NCI-H524 treated with DMSO at 0.1 percent for 48 hours (cell line): Measurements from ENCODE around the gene CCDC69.
"Not testable (repeated sequence)": the region's sequence is repeated elsewhere in the genome, so short reads cannot be mapped to it uniquely, and the experiment has no call there.

Source experiments
- DNase-seq: peaks from one replicate; lab custom pipeline; 2025; lab: John Stamatoyannopoulos, UW

Gene CCDC69

DNA sequence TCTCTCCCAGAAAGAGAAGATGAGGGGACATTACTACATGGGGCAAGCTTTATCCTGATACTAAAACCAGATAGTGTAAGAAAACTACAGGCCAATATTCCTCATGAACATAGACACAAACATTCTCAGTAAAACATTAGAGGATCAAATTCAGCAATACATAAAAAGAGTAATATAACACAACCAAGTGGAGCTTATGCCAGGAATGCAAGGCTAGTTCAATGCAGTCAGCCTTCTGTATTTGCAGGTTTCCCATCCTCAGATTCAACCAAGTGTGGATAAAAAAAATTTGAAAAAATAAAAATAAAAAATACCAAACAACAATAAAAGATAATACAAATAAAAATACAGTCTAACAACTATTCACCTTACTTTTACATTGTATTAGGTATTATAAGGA, 31.3 kb downstream of the CCDC69 start:
- DNase-seq, result no peak

DNA sequence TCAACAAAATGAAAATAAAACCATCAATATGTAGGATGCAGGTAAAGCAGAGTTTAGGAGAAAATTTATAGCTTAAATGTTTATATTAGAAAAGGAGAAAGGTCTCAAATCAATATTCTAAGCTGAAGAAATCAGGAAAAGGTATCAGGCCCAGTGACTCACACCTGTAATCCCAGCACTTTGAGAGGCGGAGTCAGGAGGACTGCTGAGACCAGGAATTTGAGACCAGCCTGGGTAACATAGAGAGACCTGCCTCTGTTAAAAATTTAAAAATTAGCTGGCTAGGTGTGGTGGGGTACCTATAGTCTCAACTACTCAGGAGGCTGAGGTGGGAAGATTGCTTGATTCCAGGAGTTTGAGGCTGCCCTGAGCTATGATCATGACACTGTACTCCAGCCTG, 32.2 kb downstream of the CCDC69 start:
- DNase-seq, result no peak

DNA sequence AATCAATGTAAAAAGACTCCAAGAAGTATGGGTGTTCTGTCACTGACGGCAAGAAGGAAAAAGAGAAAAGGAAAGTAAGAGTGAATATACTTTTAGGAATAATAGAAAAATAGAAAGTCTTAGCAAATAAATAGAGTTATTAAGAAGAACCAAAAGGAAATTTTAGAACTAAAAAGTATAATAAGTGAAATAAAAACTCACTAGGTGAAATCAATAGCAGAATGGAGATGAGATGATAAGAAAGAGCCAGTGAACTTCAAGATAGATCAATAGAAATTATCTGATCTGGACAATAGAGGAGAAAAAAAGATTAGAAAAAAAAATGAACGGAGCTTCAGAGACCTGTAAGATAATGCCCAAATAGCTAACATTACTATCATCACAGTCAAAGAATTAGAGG, 34.7 kb downstream of the CCDC69 start:
- no peak for DNase-seq

DNA sequence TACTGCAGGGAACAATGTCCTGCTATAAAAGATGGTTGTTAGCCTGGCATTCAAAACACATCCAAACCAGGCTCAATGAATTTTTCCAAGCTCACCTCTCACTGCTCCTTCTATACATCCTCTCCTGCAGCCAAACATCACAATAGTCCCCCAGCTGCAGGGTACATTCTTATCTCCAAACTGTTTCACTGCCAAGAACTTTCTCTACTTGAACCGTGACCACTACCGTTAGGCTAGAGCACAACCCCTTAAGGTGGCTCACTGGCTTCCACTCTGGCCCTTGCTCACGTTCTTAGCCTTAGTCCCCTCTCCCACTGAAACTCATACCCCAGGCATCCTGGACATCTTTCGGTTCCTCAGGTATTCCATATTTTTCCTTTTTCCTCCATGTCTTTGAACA, 37.4 kb downstream of the CCDC69 start:
- no peak for DNase-seq

DNA sequence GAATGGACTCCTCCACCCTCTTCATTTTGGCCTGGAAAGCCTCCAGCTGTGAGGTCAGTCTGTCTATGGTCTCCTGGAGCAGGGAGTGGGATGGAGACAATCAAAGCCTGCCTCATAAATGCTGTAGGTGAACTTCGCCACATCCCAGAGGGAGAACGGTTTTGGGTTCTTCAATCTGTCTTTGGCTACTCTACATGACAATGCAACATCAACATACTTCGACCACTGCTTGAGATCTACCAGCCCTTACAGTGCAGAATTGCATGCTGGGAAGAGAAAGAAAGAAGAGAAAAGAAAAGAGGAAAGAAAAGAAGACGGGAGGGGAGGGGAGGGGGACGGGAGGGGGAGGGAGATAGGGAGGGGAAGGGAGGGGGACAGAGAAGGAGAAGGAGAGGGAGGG, 37.8 kb downstream of the CCDC69 start:
- DNase-seq, result no peak

DNA sequence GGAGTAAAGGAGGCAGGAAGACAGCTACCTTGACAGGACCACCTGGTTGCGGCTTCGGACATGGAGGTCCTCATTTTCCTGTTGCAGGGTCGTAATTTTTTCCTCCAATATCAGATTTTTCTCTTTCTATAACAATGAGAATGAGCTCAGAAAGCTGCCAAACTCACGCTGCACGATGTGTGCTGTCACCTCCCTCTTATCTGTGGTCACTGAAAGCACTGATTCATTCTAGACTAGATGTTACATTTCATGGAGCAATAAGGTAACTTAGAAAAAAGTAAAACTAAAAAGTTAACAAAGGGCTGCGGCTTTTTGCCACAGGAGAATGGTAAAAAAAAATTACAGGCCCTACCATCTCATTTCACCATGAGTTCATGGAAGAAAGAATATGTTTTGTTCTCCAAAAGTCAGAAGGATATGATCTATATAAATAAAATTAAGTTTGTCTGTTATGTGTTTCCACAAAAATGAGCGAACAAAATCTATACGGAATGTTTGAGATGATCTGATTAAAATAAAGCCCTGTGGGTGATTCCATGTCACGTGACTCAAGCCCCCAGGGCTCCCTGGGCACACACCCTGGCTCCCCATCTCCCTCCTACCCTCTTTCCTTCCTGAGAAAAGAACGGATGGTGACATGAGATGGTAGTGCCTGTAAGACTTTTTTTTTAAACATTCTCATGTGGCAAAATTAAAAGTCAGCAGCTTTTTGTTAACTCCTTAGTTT, 39.4 kb downstream of the CCDC69 start:
- DNase-seq, result no peak

DNA sequence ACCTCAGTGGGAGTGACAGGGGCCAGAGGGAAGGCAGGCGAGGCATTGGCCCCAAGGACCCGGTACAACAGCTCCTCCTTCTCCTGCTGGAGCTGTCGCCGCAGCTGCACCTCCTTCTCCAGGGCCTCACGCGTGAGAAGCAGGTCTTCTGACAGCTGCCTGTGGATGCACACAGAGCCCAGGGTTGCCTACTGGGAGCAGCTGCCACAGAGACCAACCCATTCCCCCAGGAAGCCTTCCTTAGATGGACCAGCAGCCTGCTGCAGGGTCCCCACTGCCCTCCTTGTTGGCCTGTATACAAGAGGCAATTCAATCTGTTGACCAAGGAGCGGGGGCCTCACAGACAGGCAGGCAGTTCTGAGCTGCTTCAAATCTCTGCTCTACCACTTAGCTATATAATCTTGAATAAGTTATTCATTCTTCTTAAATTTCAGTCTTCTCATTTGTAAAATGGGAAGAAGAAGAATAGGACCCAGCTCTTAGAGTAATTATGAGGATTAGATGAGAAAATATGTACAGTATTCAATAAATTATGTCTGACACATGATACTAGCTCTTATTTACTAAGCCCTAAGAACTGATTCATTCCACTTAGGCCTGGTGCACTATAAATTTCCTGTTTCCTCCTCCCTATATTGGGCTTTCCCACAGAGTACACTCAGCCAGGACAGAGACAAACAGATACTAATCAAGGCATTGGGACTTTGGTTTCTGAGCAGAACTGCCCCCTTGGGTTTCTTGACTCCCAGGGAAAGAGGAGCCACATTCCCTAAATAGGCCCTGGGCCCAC, 40.2 kb downstream of the CCDC69 start:
- DNase-seq, result no peak

DNA sequence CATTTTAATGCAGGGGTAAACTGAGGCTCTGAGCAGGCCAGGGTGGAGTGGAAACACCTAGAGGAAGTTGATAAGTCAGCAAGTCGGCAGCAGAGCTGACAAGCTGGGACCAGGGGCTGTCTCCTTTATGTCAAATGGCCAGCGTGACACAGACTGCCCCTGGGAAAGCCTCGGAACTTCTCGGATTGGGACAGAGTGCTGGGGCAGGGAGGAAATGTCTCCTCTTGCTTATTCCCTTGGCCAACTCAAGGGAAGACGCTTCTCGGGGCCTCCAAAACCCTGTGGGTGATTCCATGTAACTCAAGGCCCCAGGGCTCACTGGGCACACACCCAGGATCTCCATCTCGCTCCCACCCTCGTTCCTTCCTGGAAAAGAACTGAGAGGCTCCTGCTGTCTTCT, 40.9 kb downstream of the CCDC69 start:
- DNase-seq, result no peak

DNA sequence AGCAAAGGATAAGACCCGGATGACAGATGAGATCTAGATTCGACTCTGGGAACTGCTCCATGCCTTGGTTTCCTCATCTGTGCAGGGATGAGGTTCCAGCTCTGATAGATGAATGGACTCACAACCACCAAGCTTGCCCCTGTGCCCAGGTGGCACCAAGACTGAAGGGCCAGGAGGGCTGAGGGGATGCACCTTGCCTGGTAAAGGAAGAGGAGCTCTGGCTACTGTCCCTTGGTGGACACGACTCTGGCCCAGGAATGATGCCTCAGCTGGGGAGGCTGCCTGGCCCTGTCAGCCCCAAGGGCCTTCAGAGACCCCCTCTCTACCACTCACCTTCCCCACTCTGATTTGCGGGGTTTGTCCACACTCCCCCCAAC, 41.4 kb downstream of the CCDC69 start:
- no peak for DNase-seq

DNA sequence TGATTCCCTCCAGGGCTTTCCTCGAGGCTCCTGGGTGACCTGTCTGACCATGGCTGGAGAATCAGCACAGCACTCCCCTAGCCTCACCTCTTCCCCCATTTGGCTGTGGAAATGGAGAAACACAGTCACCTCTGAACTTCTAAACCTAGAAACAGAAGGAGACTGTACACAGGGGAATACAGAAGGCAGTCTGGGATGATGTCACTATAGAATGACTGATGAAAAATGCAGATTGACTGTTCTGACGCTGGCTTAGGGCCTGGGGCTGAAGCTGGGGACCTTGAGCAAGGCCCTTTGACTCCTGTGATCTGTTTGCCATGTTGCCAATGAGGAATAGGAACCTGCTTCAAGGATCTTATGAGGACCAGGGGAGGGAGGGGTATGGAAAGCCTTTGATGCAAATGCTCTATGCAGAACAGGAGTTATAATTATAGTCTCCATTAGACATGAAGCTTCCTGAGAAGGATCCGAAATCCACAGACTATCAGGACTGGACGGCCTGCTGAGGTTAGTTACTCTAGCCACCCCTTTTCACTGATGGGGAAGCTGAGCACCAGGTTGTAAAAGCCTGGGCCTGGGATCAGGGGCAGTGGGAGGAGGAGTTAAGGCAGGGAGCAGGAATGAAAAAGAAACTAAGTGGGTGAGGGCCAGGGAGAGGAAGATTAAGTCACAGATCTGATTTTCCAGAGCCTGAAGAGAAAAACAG, 41.9 kb downstream of the CCDC69 start:
- DNase-seq, result no peak

DNA sequence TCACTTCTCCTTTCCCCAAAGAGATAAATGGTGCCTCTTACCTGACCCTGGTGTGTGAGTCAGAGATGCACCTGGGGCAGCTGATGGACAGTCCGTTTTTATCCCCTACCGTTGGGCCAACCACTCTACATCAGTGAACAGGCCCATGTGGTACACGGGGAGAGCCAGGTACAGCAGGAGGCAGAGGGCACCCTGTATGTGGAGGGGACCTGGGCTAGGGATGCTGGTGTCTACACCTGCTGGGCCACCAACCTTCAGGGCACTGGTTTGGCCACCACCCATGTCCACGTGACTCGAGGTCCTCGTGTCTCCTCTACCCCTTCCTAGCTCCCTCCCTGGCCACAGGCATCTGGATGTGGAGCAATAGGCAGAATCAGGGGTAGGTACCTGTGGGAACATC, 43.6 kb downstream of the CCDC69 start:
- no peak for DNase-seq

DNA sequence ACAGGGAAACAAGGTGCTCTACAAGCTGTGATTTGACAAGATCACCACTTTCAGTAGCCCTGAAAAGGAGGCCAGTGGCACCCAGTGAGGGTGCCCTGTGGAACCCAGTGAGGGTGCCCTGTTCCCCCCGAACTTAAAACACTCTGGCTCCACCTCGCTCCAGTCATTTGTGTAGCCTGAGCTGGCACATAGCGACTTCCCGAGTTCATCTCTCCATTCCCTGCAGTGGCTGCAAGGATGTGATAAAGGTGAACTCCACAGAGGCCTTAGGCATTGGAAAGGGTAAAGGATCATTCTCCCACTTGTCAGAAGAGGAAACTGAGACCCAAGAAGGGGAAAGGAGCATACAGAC, 44.4 kb downstream of the CCDC69 start:
- DNase-seq, result no peak

DNA sequence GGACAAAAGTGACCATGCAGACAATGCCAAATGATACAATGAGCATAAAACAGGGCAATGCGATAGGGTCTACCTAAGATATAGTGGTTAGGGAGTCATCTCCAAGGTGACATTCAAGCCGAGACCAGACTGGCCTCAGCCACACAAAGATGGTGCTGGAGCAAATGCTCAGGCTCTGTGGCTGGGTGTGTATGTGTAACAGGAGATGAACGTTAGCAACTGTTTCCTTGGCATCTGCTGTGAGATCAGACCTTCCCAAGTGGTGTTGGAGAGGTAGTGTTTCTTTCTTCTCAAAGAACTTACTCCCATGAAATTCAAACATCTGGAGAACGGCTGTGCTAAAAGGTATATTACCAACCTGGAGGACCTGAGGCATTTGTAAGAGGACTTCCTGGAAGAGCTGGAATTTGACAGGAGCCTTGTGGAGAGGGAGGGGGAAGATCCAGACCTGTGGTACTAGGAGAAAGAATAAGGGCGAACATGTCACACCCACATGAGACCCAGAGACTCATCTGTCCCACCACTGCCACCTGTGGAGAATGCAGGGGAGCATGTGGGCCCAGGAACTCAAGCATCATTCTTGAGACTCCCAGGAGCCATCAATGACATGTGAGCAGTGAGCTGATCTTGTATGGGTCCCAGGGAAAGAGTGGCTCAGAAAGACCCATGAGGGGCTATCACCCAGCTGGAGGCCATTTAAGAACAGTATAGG, 45.0 kb downstream of the CCDC69 start:
- no peak for DNase-seq

DNA sequence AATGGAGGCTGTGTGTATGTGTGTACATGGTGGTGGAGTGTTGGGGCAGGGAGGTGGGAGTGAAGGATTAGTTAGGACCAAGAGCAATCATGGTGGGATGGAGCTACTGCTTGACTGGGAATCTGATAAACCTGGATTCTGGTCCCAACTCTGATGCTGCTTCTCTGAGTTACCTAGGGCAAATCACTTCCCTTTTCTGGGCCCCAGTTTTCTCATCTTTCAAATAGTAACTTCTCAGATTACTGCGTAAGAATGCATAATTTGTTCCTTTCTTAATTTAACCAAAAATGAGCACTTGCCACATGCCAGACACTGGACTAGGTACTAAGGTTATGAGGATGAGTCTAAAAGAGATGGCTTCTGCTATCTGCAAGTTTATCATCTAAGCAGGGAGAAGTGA, 45.5 kb downstream of the CCDC69 start:
- DNase-seq, result no peak

DNA sequence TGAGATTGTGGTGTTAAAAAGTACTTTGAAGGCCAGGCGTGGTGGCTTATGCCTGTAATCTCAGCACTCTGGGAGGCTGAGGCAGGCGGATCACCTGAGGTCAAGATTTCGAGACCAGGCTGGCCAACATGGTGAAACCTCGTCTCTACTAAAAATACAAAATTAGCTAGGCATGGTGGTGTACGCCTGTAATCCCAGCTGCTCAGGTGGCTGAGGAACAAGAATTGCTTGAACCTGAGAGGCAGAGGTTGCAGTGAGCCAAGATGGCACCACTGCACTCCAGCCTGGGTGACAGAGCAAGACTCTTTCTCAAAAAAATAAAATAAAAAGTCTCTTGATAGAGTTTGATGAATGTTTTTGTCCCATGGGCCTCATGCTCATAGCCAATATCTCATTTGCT, 47.6 kb downstream of the CCDC69 start:
- not testable (repeated sequence) for DNase-seq

DNA sequence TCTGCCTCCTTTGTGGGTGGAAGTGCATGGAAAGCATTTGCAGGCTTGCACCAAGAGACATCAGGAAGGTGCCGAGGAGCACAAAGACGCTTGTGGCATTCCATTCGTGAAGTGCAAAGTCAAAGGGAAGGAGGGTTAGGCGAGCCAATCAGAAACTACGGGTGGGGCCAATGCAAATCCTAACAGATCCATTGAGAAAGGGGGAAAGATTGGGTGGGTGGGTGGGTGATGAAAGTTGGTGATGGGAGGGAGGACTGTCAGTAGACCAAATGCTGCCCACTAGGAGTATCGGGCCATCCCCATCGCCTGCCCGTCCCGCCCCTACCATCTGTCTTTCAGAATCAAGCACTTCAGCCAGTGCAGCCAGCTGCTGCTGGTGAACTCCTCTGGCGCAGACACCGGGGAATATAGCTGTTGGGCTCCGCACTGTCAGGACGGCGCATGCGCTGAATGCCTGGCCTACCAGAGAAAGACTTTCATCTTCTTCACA, 49.2 kb downstream of the CCDC69 start:
- peak; percentile 88 for DNase-seq

DNA sequence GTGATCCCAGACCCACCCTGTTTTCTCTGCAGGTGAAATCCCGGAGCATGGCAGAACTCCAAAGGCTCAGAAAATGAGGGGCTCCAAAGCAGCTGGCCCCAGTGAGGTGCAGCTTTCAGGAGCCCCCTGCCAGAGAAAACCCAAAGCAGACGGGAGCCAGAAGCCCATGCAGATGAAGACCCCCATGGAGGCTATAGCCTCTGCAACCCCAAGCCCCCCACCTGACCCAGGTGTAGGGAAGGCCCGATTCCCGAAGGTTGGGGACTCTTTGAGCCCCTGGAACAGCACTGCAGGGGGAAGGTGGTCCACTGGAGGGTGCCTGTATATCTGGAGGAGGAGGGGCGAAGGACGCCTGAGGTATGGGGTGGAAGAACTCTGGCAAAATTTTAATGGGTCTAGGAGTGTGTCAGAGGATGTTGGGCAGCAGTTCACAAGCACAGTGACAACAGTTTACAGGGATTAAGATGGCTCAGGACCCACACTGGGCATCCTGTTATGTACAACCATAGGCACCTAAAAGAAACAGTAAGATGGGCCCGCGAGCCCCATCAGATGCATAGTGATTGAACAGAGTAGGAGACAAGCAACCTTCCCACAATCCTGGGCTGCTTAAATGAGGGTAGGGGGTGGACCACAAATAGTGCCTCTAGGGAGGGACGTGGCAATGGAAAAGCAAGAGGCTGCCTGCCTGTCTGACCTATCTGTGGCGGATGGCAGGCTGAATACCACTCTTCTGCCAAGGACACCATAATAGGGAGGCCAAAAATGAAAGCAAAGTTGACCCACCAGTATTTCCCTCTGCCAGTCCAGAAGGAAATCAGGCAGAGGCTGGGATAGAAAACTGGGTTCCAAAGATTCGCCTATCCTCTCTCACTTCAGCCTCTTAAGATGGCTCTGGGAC, 49.9 kb downstream of the CCDC69 start:
- no peak for DNase-seq

DNA sequence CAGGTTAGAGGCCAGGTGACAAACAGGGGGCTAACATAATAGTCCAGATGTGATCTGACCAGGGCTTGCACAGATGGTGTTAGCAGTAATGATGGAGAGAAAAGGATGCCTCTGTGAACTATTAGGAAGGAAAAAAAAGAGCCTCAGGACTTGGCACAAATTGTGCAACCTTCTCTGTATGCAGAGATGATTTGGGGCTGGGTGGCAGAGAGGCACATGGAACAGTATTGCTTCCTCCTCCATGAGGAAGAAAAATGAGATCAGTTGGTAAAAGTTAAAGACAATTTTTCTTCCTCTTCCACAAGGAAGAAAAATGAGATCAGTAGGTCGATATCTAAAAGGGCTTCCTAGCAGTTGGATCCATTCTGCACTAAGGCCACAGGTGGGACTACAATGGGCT, 52.4 kb downstream of the CCDC69 start:
- DNase-seq, result no peak

DNA sequence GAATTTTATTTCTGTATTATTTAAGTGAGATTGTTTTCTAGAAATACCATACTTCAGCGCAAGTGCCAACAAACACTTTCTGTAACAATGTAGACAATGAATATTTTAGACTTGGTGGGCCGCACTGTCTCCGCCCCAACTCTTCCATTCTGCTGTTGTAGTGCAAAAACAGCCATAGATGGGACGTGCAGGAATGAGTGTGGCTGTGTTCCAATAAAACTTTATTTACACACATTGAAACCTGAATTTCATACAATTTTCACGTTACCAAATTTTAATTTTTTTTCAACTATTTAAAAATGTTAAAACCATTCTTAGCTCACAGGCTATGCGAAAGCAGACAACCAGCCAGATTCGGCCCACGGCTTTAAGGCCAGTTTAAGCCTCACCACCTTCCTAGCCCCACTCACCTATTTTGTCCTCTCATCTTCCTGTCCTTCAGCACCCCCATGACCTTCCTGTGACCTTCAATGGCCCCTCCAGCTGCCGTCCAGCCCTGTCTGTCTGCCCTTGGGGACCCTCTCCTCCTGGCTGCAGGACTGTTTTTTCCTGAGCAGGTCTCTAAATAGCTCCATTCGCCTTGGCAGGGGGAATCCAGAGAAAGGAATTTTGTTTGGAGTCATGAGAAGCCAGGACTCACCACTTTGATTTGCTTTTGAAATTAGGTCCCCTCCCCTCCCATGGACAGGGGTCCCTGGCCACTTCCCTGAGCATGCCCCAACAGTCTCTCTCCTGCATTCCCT, 55.1 kb downstream of the CCDC69 start:
- DNase-seq, result no peak

DNA sequence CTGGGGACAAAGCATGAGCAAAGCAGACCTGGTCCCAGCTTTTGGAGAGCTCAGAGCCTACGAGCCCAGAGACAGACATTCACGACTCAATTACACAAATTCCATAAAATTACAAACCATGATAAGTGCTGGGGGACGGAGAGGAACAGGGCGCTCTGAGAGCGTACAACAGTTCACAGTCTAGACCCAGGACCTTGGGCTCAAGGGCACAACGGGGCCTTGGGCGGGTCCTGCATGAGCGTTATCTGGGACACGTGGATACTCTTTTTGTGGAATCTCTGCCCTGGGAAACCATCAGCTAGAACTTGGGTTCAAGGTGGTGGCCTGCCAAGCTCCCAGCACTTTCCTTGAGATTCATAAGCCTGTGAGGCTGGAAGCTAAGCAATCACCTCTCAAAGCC, 56.9 kb downstream of the CCDC69 start:
- DNase-seq, result no peak
